ENCODE data around the gene CHRD.
"Not testable (repeated sequence)": the region's sequence is repeated elsewhere in the genome, so short reads cannot be mapped to it uniquely, and the experiment has no call there.

CHRD gene

GRCh38 chr3:184338511-184338945 lies 41.3 kb upstream of the CHRD start:
- H3K27me3 Mint-ChIP-seq (ENCODE audit: low read depth) = peaks cover 3% of the 10 kb centered on the region

GRCh38 chr3:184339001-184339400 lies 40.9 kb upstream of the CHRD start:
- Mint-ChIP-seq H3K27ac (peak overlapping the region in 2 of 3 experiments; percentile 52 to 89), H3K36me3 (ENCODE audit: low read depth) (peaks cover 10% of the 10 kb centered on the region), H3K9me3 (no peaks in the 10 kb centered on the region), H3K27me3 (ENCODE audit: low read depth) (peaks cover 3% of the 10 kb centered on the region), H3K4me3 (peak overlapping the region; percentile 61 to 93 (median 70)), H3K4me1 (peaks cover 33% of the 10 kb centered on the region)
- TF ChIP-seq, protein P1, sequence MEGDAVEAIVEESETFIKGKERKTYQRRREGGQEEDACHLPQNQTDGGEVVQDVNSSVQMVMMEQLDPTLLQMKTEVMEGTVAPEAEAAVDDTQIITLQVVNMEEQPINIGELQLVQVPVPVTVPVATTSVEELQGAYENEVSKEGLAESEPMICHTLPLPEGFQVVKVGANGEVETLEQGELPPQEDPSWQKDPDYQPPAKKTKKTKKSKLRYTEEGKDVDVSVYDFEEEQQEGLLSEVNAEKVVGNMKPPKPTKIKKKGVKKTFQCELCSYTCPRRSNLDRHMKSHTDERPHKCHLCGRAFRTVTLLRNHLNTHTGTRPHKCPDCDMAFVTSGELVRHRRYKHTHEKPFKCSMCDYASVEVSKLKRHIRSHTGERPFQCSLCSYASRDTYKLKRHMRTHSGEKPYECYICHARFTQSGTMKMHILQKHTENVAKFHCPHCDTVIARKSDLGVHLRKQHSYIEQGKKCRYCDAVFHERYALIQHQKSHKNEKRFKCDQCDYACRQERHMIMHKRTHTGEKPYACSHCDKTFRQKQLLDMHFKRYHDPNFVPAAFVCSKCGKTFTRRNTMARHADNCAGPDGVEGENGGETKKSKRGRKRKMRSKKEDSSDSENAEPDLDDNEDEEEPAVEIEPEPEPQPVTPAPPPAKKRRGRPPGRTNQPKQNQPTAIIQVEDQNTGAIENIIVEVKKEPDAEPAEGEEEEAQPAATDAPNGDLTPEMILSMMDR (IDR thresholded peaks at IDR 0.05; ENCODE audit: unreplicated experiment in 3 of 3) = no peak

More at GRCh38 chr3:184338511-184338945, 41.3 kb upstream of the CHRD start:
- H3K4me1 Mint-ChIP-seq = peaks cover 32% of the 10 kb centered on the region
- peak overlapping the region; percentile 91 to 94 (median 93) for H3K4me3 Mint-ChIP-seq
- no peaks in the 10 kb centered on the region for H3K9me3 Mint-ChIP-seq
- TF ChIP-seq, protein P1 (IDR thresholded peaks at IDR 0.05; ENCODE audit: unreplicated experiment in 3 of 3) = peak in 2 of 3 experiments; percentile 8 to 10
- peaks cover 14% of the 10 kb centered on the region for H3K36me3 Mint-ChIP-seq (ENCODE audit: low read depth)
- peak overlapping the region; percentile 67 to 96 (median 89) for H3K27ac Mint-ChIP-seq

DNA sequence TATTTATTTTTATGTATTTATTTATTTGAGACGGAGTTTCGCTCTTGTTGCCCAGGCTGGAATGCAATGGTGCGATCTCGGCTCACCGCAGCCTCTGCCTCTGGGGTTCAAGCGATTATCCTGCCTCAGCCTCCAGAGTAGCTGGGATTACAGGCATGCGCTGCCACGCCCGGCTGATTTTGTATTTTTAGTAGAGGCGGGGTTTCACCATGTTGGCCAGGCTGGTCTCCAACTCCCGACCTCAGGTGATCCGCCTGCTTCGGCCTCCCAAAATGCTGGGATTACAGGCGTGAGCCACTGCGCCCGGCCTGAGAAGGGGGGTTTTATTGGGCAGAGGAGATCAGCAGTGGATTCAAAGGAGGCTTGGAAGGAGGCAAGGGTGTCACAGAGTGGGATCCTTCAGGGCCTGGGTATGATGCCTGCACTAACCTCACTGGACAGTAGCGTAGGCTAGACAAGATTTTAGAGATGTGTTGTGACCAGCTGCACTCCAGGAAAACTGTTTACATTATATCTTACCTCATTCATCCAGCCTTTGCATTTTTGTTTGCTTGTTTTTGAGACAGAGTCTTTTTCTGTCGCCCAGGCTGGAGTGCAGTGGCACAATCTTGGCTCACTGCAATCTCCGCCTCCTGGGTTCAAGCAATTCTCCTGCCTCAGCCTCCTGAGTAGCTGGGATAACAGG lies 40.3 kb upstream of the CHRD start:
- not testable (repeated sequence) for H3K9me3 Mint-ChIP-seq; H3K27me3 Mint-ChIP-seq (ENCODE audit: low read depth); H3K4me3 Mint-ChIP-seq; H3K36me3 Mint-ChIP-seq (ENCODE audit: low read depth)
- peaks cover 33% of the 10 kb centered on the region for H3K4me1 Mint-ChIP-seq
- peak overlapping the region in 1 of 3 experiments; percentile 89 for H3K27ac Mint-ChIP-seq

DNA sequence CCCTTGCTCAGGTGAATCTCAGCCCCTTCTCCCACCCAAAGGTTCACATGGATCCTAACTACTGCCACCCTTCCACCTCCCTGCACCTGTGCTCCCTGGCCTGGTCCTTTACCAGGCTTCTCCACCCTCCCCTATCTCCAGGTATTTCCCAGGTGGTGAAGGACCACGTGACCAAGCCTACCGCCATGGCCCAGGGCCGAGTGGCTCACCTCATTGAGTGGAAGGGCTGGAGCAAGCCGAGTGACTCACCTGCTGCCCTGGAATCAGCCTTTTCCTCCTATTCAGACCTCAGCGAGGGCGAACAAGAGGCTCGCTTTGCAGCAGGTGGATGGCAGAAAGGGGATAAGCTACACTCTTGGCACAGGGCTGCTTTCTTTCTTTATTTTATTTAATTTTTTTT lies 37.9 kb upstream of the CHRD start:
- no peaks in the 10 kb centered on the region for H3K9me3 Mint-ChIP-seq
- no peak overlapping the region for H3K4me3 Mint-ChIP-seq
- no peak overlapping the region for H3K27ac Mint-ChIP-seq
- peaks cover 40% of the 10 kb centered on the region for H3K4me1 Mint-ChIP-seq
- TF ChIP-seq, protein P1 (IDR thresholded peaks at IDR 0.05; ENCODE audit: unreplicated experiment in 3 of 3) = no peak
- H3K27me3 Mint-ChIP-seq (ENCODE audit: low read depth) = peaks cover 3% of the 10 kb centered on the region
- peaks cover 17% of the 10 kb centered on the region for H3K36me3 Mint-ChIP-seq (ENCODE audit: low read depth)

GRCh38 chr3:184343200-184343876 lies 36.5 kb upstream of the CHRD start:
- peak overlapping the region in 2 of 3 experiments; percentile 61 to 73 for H3K27ac Mint-ChIP-seq
- no peaks in the 10 kb centered on the region for H3K9me3 Mint-ChIP-seq
- H3K4me1 Mint-ChIP-seq = peaks cover 39% of the 10 kb centered on the region
- peaks cover 19% of the 10 kb centered on the region for H3K36me3 Mint-ChIP-seq (ENCODE audit: low read depth)
- TF ChIP-seq, protein P1 (IDR thresholded peaks at IDR 0.05; ENCODE audit: unreplicated experiment in 3 of 3) = no peak
- H3K27me3 Mint-ChIP-seq (ENCODE audit: low read depth) = no peaks in the 10 kb centered on the region
- peak overlapping the region in 1 of 3 experiments; percentile 33 for H3K4me3 Mint-ChIP-seq

GRCh38 chr3:184344579-184345316 lies 35.1 kb upstream of the CHRD start:
- H3K4me3 Mint-ChIP-seq = no peak overlapping the region
- H3K36me3 Mint-ChIP-seq (ENCODE audit: low read depth) = peaks cover 19% of the 10 kb centered on the region
- H3K4me1 Mint-ChIP-seq = peaks cover 38% of the 10 kb centered on the region
- H3K27me3 Mint-ChIP-seq (ENCODE audit: low read depth) = no peaks in the 10 kb centered on the region
- peak overlapping the region in 1 of 3 experiments; percentile 72 for H3K27ac Mint-ChIP-seq
- TF ChIP-seq, protein P1 (IDR thresholded peaks at IDR 0.05; ENCODE audit: unreplicated experiment in 3 of 3) = no peak
- H3K9me3 Mint-ChIP-seq = no peaks in the 10 kb centered on the region

Measured in nephron (organoid).